Aorta (tissue), 5 donors: Measurements from ENCODE around the gene RGS3. TPM values are rescaled to one million over a fixed set of nuclear protein-coding genes. Genes with fewer than 3 reads are reported as not detected.

Experiments used
- ATAC-seq: fragments of 200-7000 bp; cut with Tn5 transposase; one replicate; pipeline ENCODE4 v1.9.1; 2022; ENCODE audit warnings: moderate library complexity; ENCODE audit not compliant: low FRiP score
- DNase-seq, 2 donors: peaks; one replicate each; pipeline ENCODE4 v3.0.0-alpha.2; 2020
- H3K27ac ChIP-seq, 2 donors: one replicate each; pipeline ENCODE4 v1.5.1; 2013; ENCODE audit warnings: low read length in 2 of 2, mild to moderate bottlenecking in 2 of 2, moderate library complexity in 2 of 2, control low read depth in 1 of 2, inconsistent platforms in 1 of 2, low read depth in 1 of 2
- H3K27me3 ChIP-seq, 2 donors: one replicate each; pipeline ENCODE4 v1.6.1; 2013; ENCODE audit warnings: control low read depth in 1 of 2, low read length in 1 of 2, mild to moderate bottlenecking in 1 of 2, moderate library complexity in 1 of 2; ENCODE audit not compliant: insufficient read depth in 2 of 2, control insufficient read depth in 1 of 2
- H3K36me3 ChIP-seq, 2 donors: one replicate each; pipeline ENCODE4 v1.6.1; 2013; ENCODE audit warnings: control low read depth in 1 of 2, low read length in 1 of 2, mild to moderate bottlenecking in 1 of 2; ENCODE audit not compliant: insufficient read depth in 2 of 2, control insufficient read depth in 1 of 2
- H3K4me1 ChIP-seq, 2 donors: one replicate each; pipeline ENCODE4 v1.6.1; 2013; ENCODE audit warnings: low read length in 2 of 2, control low read depth in 1 of 2, mild to moderate bottlenecking in 1 of 2, moderate library complexity in 1 of 2; ENCODE audit not compliant: insufficient read depth in 2 of 2, control insufficient read depth in 1 of 2
- H3K4me3 ChIP-seq, 2 donors: one replicate each; pipeline ENCODE4 v1.5.1; 2013; ENCODE audit warnings: low read length in 2 of 2, control low read depth in 1 of 2, mild to moderate bottlenecking in 1 of 2
- H3K9me3 ChIP-seq: one replicate; pipeline ENCODE4 v1.6.1; 2013; ENCODE audit warnings: mild to moderate bottlenecking, low read length; ENCODE audit not compliant: control insufficient read depth
- WGBS, 2 donors: extraction: QIAGEN DNeasy Blood & Tissue Kit; methylation state at CpG; one replicate each; pipeline ENCODE4 v1.1.7; 2013; 5-methylcytosine and 5-hydroxymethylcytosine counted together
- intact Hi-C, 2 donors: fragments of 100-400 bp; cut with DNase I; formaldehyde crosslinking; loops; one replicate each; pipeline versions ENCODE4 v1.14.2 to v1.15.0; 2022
- polyA plus RNA-seq, 2 donors: library from polyadenylated mRNA; stranded (reverse); fragments of 200-250 nt; gene quantifications; one replicate each; pipeline ENCODE4 v1.2.3, GENCODE V29; 2013
- total RNA-seq, 2 donors: library from RNA; stranded (reverse); fragmentation: NEBNext Ultra II Directional; extraction: Animal tissue kit (Norgen Biotek cat#: 25700); gene quantifications; one replicate each; pipeline ENCODE4 v1.2.1, GENCODE V29; 2021
- donor health status: healthy with polysubstance abuse.
- donor health status: Bipolar disorder and iron deficiency.
- donor health status: DM: no; HTN: no; CAD: no.
- donor health status: DM: no; HTN: no; CAD: no.
- donor health status: DM: yes; HTN: yes; CAD: no.

RGS3 gene
- total and polyA plus RNA-seq, 4 donors: 74.3 to 161 (median 149) TPM

DNA sequence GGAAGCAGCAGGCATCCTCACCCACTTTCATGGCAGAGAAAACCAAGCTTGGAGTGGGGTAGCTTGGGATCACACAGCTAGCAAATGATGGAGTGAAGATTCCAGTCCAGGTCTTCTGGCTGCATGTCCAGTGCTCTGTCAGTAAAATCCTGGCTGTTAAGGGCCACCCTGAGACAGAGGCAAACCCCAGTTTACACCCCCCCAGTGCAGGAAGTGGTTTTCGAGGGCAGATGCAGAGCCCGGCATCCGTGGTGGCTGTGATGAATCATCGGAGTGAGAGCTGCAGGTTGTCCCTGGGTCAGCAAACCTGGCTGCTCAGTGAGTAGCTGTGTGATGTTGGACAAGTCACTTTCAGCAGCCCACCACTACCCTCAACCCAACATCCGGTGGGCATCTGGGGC, 115.4 kb downstream of the RGS3 start:
- intact Hi-C loops: no loop called here
- peaks cover 0 to 3% of the 10 kb centered on the region in 2 donors for H3K36me3 ChIP-seq
- DNase-seq (peak in 1 of 2 donors; percentile 89), ATAC-seq (no peak)
- H3K27me3 ChIP-seq: no peaks in the 10 kb centered on the region
- H3K4me1 ChIP-seq: peaks cover 6 to 7% of the 10 kb centered on the region in 2 donors
- no peaks in the 10 kb centered on the region for H3K9me3 ChIP-seq
- no peak overlapping the region for H3K4me3 ChIP-seq
- H3K27ac ChIP-seq: peak overlapping the region; percentile 38 to 90
- 24 to 27% methylated on average over 5 of the region's 5 CpGs for WGBS, 2 donors

DNA sequence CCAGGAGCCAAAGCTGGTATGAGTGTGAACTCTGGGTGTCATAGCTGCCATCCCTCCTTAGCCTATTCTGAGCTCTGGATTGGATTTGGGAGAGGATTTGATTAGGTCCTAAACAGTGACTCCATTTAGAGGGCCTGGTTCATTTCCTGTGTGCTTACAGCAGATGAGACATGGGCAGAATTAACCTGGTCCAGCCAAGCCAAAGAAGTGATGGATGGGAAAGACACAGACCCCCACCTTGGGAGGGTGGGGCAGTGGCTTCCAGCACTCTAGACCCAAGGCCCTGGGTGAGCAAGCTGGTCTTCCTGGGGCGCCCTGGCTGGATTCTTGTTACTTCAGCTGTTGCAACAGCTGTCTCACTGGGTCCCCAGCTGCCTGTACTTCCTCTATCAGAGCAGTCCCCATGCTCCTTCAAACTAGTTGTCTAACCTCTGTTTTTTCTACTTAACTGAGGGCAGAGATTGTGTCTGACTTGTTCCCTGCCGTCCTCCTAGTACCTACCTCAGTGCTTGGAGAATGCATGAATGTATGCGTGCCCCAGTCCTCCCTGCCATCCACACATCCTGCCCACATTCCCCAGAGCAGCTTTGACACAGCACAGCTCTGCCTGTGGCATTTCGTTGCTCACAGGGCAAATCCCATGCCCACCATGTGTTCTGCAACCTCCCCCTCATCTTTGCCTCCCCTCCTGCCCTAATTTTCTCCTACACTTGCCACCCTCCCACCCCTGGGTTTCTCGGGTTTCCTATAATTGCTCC, 115.9 kb downstream of the RGS3 start:
- peak in 1 of 2 donors; percentile 81 for DNase-seq
- no peaks in the 10 kb centered on the region for H3K9me3 ChIP-seq
- peaks cover 0 to 3% of the 10 kb centered on the region in 2 donors for H3K36me3 ChIP-seq
- H3K4me3 ChIP-seq: no peak overlapping the region
- ATAC-seq: peak; percentile 10
- 31 to 32% methylated on average over 5 of the region's 5 CpGs for WGBS, 2 donors
- no peaks in the 10 kb centered on the region for H3K27me3 ChIP-seq
- intact Hi-C loops: loop anchor here in 1 of 2 donors (5.0 kb wide), 1 partner anchor 117 kb away; the partner anchor contains the start of gene RGS3
- H3K4me1 ChIP-seq: peaks cover 6 to 7% of the 10 kb centered on the region in 2 donors
- peak overlapping the region; percentile 84 to 90 for H3K27ac ChIP-seq

DNA sequence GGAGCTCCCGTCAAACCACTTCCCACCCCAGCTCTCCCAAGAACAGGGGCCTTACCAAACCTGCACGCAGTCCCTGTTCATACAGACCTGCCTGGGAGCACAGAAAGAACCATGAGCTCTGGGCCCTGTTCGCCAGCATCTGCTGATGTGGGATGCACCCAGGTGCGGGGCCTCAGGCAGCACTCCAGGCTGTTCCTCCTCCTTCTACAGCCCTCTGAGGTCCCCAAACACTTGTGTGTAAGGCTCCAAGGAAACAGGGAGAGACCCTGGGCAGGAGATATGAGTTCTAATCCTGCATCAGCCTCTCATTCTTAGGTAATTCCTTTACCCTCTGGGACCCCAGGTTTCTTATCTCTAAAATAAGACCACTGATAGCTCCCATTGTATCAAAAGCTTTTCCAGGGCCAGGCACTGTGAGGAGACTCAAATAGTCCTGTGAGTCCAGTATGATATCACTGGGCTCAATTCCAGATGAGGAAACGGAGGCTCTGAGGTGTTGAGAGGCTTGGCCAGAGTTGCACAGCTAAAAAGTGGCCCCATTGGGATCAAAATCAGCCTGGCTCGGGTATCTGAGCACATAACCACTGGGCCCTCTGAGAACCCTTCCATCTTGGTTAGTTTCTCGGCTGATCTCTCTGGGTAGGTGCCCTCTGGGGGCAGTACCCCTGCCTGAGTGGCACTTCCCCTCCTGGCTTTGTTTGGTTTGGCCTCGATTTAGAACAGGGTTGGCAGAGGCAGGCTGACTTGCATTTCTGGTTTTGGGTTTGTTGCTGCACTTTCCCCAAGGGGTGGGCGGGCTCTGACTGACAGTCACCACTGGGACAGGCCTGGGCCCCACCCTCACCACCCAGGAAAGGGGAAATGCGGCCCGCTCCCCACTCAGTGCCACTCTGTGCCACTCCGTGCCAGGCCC, 116.8 kb downstream of the RGS3 start:
- WGBS, 2 donors: 24 to 28% methylated on average over 12 of the region's 12 CpGs
- H3K4me3 ChIP-seq: no peak overlapping the region
- intact Hi-C loops: loop anchor here in 1 of 2 donors (5.0 kb wide), 1 partner anchor 118 kb away; the partner anchor contains the start of gene RGS3
- peaks cover 0 to 3% of the 10 kb centered on the region in 2 donors for H3K36me3 ChIP-seq
- DNase-seq (peak; percentile 94 to 95), ATAC-seq (peak; percentile 82)
- no peaks in the 10 kb centered on the region for H3K9me3 ChIP-seq
- peaks cover 6 to 7% of the 10 kb centered on the region in 2 donors for H3K4me1 ChIP-seq
- H3K27ac ChIP-seq: peak overlapping the region; percentile 84 to 90
- no peaks in the 10 kb centered on the region for H3K27me3 ChIP-seq

DNA sequence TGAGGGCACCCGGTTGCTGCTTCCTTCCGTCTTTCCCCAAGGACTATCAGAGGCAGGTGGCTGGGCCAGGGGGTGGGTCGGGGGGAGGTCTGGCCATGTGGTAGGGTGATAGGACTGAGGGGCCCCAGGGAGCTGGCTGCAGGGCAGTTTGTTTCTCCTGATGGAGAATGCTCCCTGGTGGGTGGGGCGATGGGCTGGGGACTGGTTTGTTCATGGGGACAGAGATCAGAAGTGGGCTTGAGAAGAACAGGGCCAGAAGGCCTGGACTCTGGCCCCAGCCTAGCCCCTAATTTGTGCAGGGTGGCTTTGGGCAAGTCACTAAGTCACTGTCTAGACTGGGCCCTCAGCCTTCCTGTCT, 117.4 kb downstream of the RGS3 start:
- peak; percentile 6 for ATAC-seq
- intact Hi-C loops: loop anchor here in 1 of 2 donors (1.0 to 5.0 kb wide), 2 partner anchors 45 to 119 kb away; partner anchors contain the start of gene RGS3
- peak overlapping the region; percentile 84 to 87 for H3K27ac ChIP-seq
- 8 to 13% methylated on average over 4 of the region's 4 CpGs for WGBS, 2 donors
- H3K4me1 ChIP-seq: peaks cover 6 to 7% of the 10 kb centered on the region in 2 donors
- no peak overlapping the region for H3K4me3 ChIP-seq
- no peaks in the 10 kb centered on the region for H3K9me3 ChIP-seq
- H3K27me3 ChIP-seq: no peaks in the 10 kb centered on the region
- peaks cover 0 to 6% of the 10 kb centered on the region in 2 donors for H3K36me3 ChIP-seq
- DNase-seq: no peak

DNA sequence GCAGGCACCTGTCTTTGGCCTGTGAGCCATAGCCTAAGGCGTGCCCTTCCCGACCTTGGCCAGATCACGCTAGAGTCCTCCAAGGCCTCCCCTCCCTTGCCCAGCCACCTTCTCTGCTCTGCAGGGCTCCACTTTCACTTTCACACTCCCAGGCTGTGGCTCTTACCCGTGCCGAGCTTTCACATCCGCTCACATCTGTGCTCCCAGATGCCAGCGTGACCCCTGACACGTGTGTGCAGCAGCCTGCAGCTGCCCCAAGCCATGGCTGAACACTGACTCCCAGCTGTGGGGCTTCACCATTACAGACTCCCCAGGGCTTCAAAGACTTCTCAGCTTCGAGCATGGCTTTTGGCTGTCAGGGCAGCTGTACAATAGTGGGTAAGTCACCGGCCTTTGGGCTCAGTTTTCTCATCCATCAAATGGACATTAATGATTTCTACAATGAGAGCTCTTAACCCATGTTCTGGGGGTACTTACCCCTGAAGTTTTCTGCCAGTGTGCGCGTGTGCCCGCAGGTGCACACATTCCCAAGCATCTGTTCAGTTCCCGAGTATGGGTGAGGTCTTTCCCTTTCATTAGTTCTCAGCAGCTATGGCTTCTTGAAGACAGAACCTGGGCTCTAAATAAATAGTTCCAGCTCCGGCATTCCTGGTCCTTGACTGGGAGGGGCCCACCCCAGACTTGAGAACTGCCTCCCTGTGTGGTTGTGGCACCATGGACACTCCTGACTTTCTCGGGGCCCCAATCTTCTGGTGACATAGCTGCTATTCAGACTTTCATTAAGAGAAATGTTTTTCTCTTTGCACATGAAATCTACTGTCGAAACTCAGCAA, 118.6 kb downstream of the RGS3 start:
- intact Hi-C loops: loop anchor here in 1 of 2 donors (1.0 to 5.0 kb wide), 2 partner anchors 46 to 120 kb away; partner anchors contain the start of gene RGS3
- H3K4me1 ChIP-seq: peaks cover 6 to 7% of the 10 kb centered on the region in 2 donors
- DNase-seq (peak; percentile 87 to 92), ATAC-seq (peak; percentile 78)
- H3K36me3 ChIP-seq: peaks cover 0 to 6% of the 10 kb centered on the region in 2 donors
- no peaks in the 10 kb centered on the region for H3K9me3 ChIP-seq
- H3K27me3 ChIP-seq: no peaks in the 10 kb centered on the region
- peak overlapping the region; percentile 59 to 87 for H3K27ac ChIP-seq
- WGBS, 2 donors: 29 to 38% methylated on average over 17 of the region's 17 CpGs
- H3K4me3 ChIP-seq: no peak overlapping the region

DNA sequence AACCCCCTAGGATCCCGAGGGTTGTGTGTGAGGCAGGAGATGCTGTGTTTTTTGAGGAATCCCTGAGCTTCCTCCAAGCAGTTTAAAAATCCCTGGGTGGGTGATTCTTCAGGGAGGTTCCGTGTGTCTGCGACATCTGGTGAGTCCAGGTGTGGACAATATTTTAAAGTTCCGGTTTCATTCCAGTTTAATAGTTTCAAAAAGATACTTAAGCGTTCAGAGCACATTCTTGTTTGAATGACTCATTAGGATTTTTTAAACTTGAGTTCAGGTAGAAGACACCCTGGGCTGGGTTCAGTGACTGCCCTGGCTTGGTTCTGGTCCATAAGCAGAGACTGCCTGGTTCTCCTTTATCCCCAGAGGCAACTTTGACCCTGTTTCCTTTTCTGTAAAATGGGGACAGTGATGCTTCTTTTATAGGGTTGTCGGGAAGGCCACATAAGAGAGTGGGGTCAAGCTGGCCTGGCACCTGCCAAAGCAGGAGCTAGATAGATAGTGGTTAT, 119.2 kb downstream of the RGS3 start:
- peak overlapping the region in 1 of 2 donors; percentile 59 for H3K27ac ChIP-seq
- H3K4me3 ChIP-seq: no peak overlapping the region
- no peaks in the 10 kb centered on the region for H3K9me3 ChIP-seq
- no peak for ATAC-seq
- DNase-seq: peak in 1 of 2 donors; percentile 26
- H3K36me3 ChIP-seq: peaks cover 0 to 6% of the 10 kb centered on the region in 2 donors
- WGBS, 2 donors: 60 to 72% methylated on average over 6 of the region's 6 CpGs
- no peaks in the 10 kb centered on the region for H3K27me3 ChIP-seq
- peaks cover 6 to 7% of the 10 kb centered on the region in 2 donors for H3K4me1 ChIP-seq
- intact Hi-C loops: loop anchor here in 1 of 2 donors (5.0 kb wide), 1 partner anchor 120 kb away; the partner anchor contains the start of gene RGS3

DNA sequence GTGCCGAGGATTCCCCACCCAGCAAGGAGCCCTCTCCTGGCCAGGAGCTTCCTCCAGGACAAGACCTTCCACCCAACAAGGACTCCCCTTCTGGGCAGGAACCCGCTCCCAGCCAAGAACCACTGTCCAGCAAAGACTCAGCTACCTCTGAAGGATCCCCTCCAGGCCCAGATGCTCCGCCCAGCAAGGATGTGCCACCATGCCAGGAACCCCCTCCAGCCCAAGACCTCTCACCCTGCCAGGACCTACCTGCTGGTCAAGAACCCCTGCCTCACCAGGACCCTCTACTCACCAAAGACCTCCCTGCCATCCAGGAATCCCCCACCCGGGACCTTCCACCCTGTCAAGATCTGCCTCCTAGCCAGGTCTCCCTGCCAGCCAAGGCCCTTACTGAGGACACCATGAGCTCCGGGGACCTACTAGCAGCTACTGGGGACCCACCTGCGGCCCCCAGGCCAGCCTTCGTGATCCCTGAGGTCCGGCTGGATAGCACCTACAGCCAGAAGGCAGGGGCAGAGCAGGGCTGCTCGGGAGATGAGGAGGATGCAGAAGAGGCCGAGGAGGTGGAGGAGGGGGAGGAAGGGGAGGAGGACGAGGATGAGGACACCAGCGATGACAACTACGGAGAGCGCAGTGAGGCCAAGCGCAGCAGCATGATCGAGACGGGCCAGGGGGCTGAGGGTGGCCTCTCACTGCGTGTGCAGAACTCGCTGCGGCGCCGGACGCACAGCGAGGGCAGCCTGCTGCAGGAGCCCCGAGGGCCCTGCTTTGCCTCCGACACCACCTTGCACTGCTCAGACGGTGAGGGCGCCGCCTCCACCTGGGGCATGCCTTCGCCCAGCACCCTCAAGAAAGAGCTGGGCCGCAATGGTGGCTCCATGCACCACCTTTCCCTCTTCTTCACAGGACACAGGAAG, 120.2 kb downstream of the RGS3 start:
- ATAC-seq (no peak), DNase-seq (no peak)
- Histone ChIP-seq H3K36me3 (peaks cover 0 to 6% of the 10 kb centered on the region in 2 donors), H3K27ac (peak overlapping the region; percentile 23 to 39), H3K4me3 (no peak overlapping the region), H3K9me3 (no peaks in the 10 kb centered on the region), H3K4me1 (peaks cover 3 to 7% of the 10 kb centered on the region in 2 donors), H3K27me3 (no peaks in the 10 kb centered on the region)
- intact Hi-C loops: loop anchor here in 1 of 2 donors (5.0 kb wide), 1 partner anchor 121 kb away; the partner anchor contains the start of gene RGS3
- WGBS, 2 donors: 90 to 94% methylated on average over 31 of the region's 31 CpGs
